Glomerular visceral epithelial cell (primary cell): ENCODE data around the gene TIMM9.
"Not testable (repeated sequence)": the region's sequence is repeated elsewhere in the genome, so short reads cannot be mapped to it uniquely, and the experiment has no call there.

Experiments used
- DNase-seq: peaks from one replicate; pipeline ENCODE4 v3.0.0-alpha.2; 2016; ENCODE audit errors: extremely low spot score

Gene TIMM9, protein sequence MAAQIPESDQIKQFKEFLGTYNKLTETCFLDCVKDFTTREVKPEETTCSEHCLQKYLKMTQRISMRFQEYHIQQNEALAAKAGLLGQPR

DNA sequence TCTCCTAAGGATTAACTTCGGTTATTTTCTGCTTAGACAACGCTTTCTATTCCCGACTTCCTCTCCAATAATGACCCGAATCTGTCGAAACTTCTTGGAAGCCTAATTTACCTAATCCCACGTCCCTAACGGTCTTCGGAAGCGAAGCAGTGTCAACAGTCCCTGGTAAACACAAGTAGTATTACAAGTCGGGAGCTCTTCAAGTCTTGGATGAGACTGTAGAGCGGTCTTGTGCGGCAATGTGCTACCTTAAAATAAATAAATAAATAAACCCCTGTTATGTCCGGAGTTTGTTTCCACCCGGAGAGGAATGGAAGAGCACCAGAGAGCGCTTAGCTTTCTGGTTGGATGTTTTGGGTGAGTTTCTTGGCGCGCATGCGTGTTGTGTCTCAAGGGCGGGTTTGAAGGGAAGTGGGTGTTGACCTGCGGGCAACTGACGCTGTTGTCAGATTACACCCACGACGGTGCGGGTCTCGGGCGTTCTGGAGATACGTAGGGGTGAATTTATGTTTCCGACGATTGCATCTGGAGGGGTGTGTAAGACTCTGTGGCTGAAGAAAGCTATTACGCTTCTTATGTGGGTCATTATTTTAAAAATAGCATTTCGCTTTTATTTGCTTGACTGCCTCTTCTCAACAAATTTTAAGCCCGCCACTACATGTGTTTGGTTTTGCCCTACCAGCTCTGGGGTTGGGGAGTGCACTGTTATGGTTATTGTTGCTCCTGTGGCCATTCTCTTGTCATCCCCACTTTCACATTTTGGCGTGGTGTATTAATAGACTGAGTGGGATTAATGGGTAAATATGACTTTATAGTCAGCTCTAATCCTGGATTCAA, at the start of gene TIMM9, which contains the start of gene KIAA0586:
Gene TIMM9, minus strand, starts transcription at position 251 of the 837 bp plus-strand sequence. CDS start 15,586 bp downstream, outside the sequence.
Gene KIAA0586, plus strand, starts transcription at position 439 of the 837 bp plus-strand sequence. CDS start 546 bp downstream, outside the sequence.
- peak; percentile 99 for DNase-seq

GRCh38 chr14:58476320-58476719, 49.0 kb upstream of the TIMM9 start:
- no peak for DNase-seq

GRCh38 chr14:58469309-58469708, 42.0 kb upstream of the TIMM9 start:
- no peak for DNase-seq

- no peak for DNase-seq
Measured at GRCh38 chr14:58467575-58467974, 40.2 kb upstream of the TIMM9 start.

DNA sequence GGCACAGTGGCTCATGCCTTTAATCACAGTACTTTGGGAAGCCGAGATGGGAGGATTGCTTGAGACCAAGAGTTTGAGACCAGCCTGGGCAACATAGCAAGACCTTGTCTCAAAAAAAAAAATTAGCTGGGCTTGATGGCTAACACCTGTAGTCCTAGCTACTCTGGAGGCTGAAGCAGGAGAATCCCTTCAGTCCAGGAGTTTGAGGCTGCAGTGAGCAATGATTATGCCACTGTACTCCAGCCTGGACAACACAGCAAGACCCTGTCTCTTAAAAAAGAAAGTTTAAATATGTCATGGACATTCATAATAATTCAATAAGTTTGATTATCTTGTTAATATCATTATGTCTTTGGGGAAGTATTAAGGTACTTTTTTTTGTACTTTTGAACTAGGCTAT, 39.1 kb upstream of the TIMM9 start:
- no peak for DNase-seq

GRCh38 chr14:58465421-58465820, 38.1 kb upstream of the TIMM9 start:
- DNase-seq = peak; percentile 6

DNA sequence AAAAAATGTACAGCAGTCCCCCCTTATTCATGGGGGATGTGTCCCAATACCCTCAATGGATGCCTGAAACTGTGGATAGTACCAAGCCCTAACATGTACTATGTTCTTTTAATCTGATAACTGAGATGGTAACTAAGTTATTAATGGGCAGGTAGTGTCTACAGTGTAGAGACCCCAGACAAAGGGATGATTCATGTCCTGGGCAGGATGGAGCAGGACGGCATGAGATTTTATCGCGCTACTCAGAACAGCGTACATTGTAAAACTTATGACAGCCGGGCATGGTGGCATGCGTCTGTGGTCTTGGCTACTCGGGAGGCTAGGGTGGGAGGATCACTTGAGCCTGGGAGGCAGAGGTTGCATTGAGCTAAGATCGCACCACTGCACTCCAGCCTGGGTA, 37.3 kb upstream of the TIMM9 start:
- no peak for DNase-seq

GRCh38 chr14:58463147-58463546, 35.8 kb upstream of the TIMM9 start:
- no peak for DNase-seq

DNA sequence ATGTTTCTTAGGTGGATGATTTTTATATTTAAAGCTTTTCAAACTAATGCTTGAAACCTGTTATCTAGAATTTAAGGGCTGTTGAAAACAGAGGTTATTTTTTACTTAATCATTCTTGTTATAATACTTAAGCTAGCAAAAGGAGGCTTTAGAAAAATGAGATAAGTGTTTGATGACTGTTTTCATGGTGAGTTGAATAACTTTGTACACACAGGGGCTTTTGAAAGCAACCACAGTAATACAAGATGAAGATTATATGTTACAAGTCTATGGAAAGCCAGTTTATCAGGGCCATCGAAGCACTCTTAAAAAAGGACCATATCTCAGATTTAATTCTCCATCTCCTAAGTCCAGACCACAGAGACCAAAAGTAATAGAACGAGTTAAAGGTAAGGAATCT, 33.4 kb upstream of the TIMM9 start:
- DNase-seq = no peak

GRCh38 chr14:58455593-58456265, 28.4 kb upstream of the TIMM9 start:
- DNase-seq = no peak

GRCh38 chr14:58444627-58445026, 17.3 kb upstream of the TIMM9 start:
- no peak for DNase-seq

DNA sequence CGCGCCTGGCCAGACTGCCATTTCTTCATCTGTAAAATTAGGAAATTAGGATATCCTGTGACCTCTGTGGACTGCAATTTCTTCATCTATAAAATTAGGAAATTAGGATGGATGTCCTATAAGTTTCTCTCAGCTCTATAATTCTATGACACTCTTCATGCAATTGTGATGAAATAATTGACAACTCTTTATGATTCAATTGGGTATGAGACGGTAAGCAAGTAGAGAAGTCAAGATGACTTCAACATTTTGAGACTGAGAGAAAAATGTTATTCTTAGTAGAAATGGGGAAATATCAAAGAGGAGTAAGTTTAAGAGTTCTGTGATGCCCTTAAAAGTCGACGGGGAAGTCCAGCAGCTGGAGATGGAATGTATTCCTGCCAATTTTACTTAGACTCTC, 12.1 kb upstream of the TIMM9 start:
- DNase-seq = no peak

DNA sequence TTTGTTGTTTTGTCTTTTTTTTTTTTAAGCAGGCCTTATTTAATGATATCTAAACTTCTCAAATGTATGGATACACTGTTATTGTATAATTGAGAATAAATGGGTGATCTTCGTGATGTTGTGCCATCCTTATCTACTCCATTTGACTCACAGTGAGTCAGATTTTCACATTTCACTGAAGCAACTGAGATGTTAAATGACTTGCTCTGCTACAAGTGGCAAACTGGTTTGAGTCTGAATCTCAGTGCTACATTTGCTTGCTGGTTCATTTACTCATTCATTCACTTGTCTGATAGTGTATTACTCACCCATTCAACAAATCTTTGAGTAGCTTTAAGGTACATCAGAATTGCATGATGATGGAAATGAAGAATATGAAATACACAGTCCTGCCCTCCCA, 2.8 kb upstream of the TIMM9 start:
- peak; percentile 24 for DNase-seq

DNA sequence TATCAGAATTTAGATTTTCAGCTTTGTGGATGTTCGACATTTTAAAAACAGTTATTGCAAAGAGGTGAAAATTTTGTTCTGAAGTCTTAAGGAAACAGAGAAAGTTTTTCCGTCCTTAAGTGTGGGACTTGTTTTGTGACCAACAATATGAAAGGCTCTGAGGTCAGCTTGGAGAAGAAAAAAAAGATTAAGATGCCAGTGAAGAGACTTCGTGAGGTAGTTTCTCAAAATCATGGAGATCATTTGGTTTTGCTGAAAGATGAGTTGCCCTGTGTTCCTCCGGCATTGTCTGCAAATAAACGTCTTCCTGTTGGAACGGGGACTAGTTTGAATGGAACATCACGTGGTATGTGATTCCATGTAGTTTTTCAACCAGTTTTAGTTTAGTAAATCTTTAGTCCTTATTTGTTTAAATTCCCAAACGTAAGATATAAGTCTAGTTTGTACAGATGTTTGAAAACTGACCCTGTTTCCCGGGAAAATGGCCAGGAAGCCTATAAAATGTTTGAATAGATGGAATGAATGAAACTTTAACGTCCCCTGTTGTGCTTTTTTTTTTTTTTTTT, 870 bp upstream of the TIMM9 start:
- DNase-seq = peak; percentile 51

DNA sequence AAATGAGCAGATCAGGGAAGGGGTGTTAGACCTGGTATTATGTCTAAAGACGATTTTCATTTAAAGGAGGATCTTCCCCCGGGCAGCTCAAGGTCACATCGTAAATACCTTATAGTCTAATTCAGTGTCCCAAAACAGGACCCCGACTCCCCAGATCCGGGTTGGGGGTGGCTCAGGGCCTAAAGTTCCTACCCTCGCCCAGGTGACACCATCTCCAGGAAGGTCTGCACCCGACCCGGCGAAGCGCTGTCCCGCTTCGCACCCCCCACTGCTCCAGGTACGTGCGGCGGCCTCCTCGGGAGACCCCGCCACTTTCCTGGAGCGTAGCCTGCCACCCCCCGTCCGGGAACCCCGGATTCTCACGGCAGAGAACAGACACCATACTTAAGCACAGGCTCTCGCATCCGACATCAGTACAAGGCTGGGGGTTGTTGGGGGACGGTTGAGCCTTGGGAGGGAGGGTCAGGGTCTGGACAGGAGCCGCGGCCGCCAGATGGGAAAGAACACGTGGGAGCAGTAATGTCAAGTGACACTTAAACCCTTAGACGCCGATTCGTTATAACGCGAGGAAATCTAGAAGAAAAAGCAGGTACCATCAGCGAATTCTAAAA, 556 bp downstream of the TIMM9 start:
- DNase-seq = peak; percentile 63

- DNase-seq = not testable (repeated sequence)
Measured at GRCh38 chr14:58416934-58417333, 10.4 kb downstream of the TIMM9 start.

- no peak for DNase-seq
Measured at GRCh38 chr14:58415636-58416547, 11.4 kb downstream of the TIMM9 start.

GRCh38 chr14:58414845-58415244, 12.5 kb downstream of the TIMM9 start:
- no peak for DNase-seq

DNA sequence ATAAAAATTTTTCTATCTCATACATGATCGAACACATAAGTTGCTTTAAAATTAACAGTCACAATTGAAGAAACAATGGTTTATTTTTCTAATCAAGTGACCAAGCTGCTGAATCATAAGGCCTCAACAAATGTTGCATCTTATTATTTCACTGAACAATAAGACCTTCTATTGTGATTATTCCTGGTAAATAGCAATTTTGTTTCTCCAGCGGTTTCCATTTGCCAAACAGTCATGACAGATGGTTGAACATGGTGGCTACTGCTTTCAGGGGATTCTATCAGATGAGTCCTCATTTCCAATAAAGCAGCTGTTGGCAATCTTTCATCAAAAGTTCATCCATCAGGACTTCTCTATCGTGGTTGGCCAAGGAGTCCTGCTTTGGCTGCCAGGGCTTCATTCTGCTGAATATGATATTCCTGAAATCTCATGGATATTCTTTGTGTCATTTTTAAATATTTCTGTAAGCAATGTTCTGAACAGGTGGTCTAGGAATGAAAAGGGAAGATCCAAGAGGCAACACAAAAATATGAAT, 18.6 kb downstream of the TIMM9 start:
- DNase-seq = no peak

GRCh38 chr14:58401587-58401986, 25.7 kb downstream of the TIMM9 start:
- DNase-seq = no peak

DNA sequence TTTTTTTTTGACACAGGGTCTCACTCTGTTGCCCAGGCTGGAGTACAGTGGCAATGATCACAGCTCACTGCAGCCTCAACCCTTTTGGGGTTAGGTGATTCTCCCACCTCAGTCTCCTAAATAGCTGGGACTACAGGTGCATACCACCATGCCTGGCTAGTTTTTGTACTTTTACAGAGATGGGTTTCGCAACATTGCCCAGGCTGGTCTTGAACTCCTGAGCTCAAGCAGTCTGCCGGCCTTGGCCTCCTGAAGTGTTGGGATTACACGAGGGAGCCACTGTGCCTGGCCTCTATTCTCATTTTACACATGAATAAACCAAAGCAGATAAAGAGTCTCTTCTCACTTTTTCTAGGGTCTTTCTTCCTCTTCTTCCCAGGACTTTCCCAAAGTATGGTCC, 28.4 kb downstream of the TIMM9 start:
- DNase-seq = no peak
